Body of pancreas (tissue), 4 donors: ENCODE measurements around the gene MTM1.

Source experiments
- CTCF ChIP-seq, 7 experiments: fragments of 450-650 bp in 4 of 7; fragments of 200-600 bp in 3 of 7; sonication (generic) in 3 of 7; IDR thresholded peaks; one replicate each; pipeline ENCODE4 v1.5.1; 2016 to 2019; ENCODE audit warnings: antibody characterized with exemption in 7 of 7
- POLR2A ChIP-seq, 3 donors: fragments of 450-650 bp; IDR thresholded peaks; one replicate each; pipeline ENCODE4 v1.6.1; 2016; ENCODE audit warnings: antibody characterized with exemption in 3 of 3, mild to moderate bottlenecking in 2 of 3

GRCh38 chrX:150568320-150569154 lies at the start of gene MTM1:
- TF ChIP-seq CTCF (IDR thresholded peaks at IDR 0.05) = no peak
- TF ChIP-seq POLR2A (IDR thresholded peaks at IDR 0.05) = peak; percentile 49 to 71 (median 68)
